Heart left ventricle (tissue), 13 donors: ENCODE measurements around the gene PATJ.
"Not testable (repeated sequence)": the region's sequence is repeated elsewhere in the genome, so short reads cannot be mapped to it uniquely, and the experiment has no call there.

Experiments
- POLR2A ChIP-seq, 2 donors: fragments of 450-650 bp; IDR thresholded peaks; one replicate each; pipeline ENCODE4 v1.6.1; 2017; ENCODE audit warnings: antibody characterized with exemption in 2 of 2, mild to moderate bottlenecking in 2 of 2, moderate library complexity in 2 of 2
- TF ChIP-seq, protein P1 (sequence below), 12 donors: fragments of 200-600 bp; sonication (generic) in 4 of 12; IDR thresholded peaks; one replicate each; pipeline versions ENCODE4 v1.5.0 to v1.8.0; 2018 to 2022; ENCODE audit warnings: antibody characterized with exemption in 12 of 12, mild to moderate bottlenecking in 5 of 12
- donor health status: ischemic (EF 13 %, LVEDD 7.1; RV severe dilation, severe dysfunction).
- donor health status: DM: no; HTN: yes; CAD: no.
- donor health status: DM: no; HTN: no; CAD: no.
- donor health status: ischemic (EF 25% LVEDD 6.9; RV normal size, moderate dysfunction).
- donor health status: ischemic (EF 25% LVEDD 5.7; RV mildly dilated, moderate dysfunction).
- donor health status: ischemic (EF 35%, LVEDD 5.7; RV mildly dilated, moderate dysfunction).
- donor health status: nonischemic (EF 11% LVEDD 7.7; RV severe dilation, severe dysfunction).
- donor health status: DM: yes; HTN: yes; CAD: no.
- donor health status: PGD.
- donor health status: ischemic (EF 29% LVEDD 5.4; RV normal size, mild dysfunction).
- donor health status: nonischemic (EF 23%, LVEDD 6.1; RV moderate dilation, normal function).

DNA sequence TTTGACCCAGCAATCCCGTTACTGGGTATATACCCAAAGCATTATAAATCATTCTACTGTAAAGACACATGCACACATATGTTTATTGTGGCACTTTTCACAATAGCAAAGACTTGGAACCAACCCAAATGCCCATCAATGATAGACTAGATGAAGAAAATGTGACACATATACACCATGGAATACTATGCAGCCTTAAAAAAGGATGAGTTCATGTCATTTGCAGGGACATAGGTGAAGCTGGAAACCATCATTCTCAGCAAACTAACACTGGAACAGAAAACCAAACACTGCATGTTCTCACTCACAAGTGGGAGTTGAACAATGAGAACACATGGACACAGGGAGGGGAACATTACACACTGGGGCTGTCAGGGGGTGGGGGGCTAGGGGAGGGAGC lies 11.6 kb upstream of the PATJ start:
- TF ChIP-seq, protein P1, sequence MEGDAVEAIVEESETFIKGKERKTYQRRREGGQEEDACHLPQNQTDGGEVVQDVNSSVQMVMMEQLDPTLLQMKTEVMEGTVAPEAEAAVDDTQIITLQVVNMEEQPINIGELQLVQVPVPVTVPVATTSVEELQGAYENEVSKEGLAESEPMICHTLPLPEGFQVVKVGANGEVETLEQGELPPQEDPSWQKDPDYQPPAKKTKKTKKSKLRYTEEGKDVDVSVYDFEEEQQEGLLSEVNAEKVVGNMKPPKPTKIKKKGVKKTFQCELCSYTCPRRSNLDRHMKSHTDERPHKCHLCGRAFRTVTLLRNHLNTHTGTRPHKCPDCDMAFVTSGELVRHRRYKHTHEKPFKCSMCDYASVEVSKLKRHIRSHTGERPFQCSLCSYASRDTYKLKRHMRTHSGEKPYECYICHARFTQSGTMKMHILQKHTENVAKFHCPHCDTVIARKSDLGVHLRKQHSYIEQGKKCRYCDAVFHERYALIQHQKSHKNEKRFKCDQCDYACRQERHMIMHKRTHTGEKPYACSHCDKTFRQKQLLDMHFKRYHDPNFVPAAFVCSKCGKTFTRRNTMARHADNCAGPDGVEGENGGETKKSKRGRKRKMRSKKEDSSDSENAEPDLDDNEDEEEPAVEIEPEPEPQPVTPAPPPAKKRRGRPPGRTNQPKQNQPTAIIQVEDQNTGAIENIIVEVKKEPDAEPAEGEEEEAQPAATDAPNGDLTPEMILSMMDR (IDR thresholded peaks at IDR 0.05): not testable (repeated sequence)
- not testable (repeated sequence) for TF ChIP-seq POLR2A (IDR thresholded peaks at IDR 0.05)
